ENCODE measurements around the gene RTEL1. TPM values are rescaled to one million over a fixed set of nuclear protein-coding genes. Genes with fewer than 3 reads are reported as not detected.

RTEL1 gene
- polyA plus RNA-seq, 1 of the 3 experiments (the other 2 are of a cell fraction): 9.9 TPM

GRCh38 chr20:63635431-63636141 lies 22.5 kb upstream of the RTEL1 start:
- Histone ChIP-seq H3K9ac (no peak overlapping the region), H3F3A (replicated peaks; ENCODE audit: insufficient read depth) (peaks cover 6% of the 10 kb centered on the region), H3K9me3 (no peaks in the 10 kb centered on the region), H3K4me1 (ENCODE audit: control insufficient read depth in 1 of 2, insufficient read depth in 2 of 2, low read depth in 1 of 2, low read length in 1 of 2) (peaks cover 0 to 2% of the 10 kb centered on the region in 2 experiments; a peak in 1 of 4 replicates), H3K79me2 (ENCODE audit: insufficient read depth) (no peaks in the 10 kb centered on the region), H3K27ac (ENCODE audit: low read depth in 2 of 2, low read length in 1 of 2) (no peak overlapping the region), H4K20me1 (ENCODE audit: insufficient read depth) (no peaks in the 10 kb centered on the region), H2AFZ (ENCODE audit: low read depth) (no peak overlapping the region), H3K4me2 (no peak overlapping the region), H3K4me3 (ENCODE audit: low read depth in 2 of 2, low read length in 1 of 2) (no peak overlapping the region), H3K36me3 (replicated peaks in 1 of 2; ENCODE audit: control insufficient read depth in 1 of 2, insufficient read depth in 2 of 2, low read length in 1 of 2) (no peaks in the 10 kb centered on the region), H3K9me2 (no peaks in the 10 kb centered on the region), H3K27me3 (ENCODE audit: insufficient read depth) (no peaks in the 10 kb centered on the region)
- no peak for DNase-seq
- CTCF ChIA-PET: no interaction called here
- POLR2A ChIA-PET: no interaction called here
- TF ChIP-seq CHD2 (IDR thresholded peaks at IDR 0.05; ENCODE audit: low read length, partially characterized antibody) (no peak), JUND (IDR thresholded peaks at IDR 0.05) (no peak), EP300 (IDR thresholded peaks at IDR 0.05; ENCODE audit: borderline replicate concordance in 1 of 2, low read depth in 1 of 2, low read length in 1 of 2) (no peak), TCF12 (IDR thresholded peaks at IDR 0.05) (no peak)
- WGBS (ENCODE audit: low lambda C conversion rate): 92% methylated on average over 15 of the region's 15 CpGs

GRCh38 chr20:63636752-63637628 lies 21.1 kb upstream of the RTEL1 start:
- no peaks in the 10 kb centered on the region for H4K20me1 ChIP-seq (ENCODE audit: insufficient read depth)
- no peaks in the 10 kb centered on the region for H3K9me2 ChIP-seq
- no peak for TF ChIP-seq RFX5 (IDR thresholded peaks at IDR 0.05; ENCODE audit: low read length)
- TF ChIP-seq MXI1 (IDR thresholded peaks at IDR 0.05; ENCODE audit: low read depth, low read length): no peak
- TF ChIP-seq SMC3 (IDR thresholded peaks at IDR 0.05; ENCODE audit: low read depth, low read length): no peak
- TF ChIP-seq GABPA (IDR thresholded peaks at IDR 0.05; ENCODE audit: low read depth): no peak
- TF ChIP-seq, protein P1, sequence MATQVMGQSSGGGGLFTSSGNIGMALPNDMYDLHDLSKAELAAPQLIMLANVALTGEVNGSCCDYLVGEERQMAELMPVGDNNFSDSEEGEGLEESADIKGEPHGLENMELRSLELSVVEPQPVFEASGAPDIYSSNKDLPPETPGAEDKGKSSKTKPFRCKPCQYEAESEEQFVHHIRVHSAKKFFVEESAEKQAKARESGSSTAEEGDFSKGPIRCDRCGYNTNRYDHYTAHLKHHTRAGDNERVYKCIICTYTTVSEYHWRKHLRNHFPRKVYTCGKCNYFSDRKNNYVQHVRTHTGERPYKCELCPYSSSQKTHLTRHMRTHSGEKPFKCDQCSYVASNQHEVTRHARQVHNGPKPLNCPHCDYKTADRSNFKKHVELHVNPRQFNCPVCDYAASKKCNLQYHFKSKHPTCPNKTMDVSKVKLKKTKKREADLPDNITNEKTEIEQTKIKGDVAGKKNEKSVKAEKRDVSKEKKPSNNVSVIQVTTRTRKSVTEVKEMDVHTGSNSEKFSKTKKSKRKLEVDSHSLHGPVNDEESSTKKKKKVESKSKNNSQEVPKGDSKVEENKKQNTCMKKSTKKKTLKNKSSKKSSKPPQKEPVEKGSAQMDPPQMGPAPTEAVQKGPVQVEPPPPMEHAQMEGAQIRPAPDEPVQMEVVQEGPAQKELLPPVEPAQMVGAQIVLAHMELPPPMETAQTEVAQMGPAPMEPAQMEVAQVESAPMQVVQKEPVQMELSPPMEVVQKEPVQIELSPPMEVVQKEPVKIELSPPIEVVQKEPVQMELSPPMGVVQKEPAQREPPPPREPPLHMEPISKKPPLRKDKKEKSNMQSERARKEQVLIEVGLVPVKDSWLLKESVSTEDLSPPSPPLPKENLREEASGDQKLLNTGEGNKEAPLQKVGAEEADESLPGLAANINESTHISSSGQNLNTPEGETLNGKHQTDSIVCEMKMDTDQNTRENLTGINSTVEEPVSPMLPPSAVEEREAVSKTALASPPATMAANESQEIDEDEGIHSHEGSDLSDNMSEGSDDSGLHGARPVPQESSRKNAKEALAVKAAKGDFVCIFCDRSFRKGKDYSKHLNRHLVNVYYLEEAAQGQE (IDR thresholded peaks at IDR 0.05; ENCODE audit: low read depth, low read length): no peak
- no peak for TF ChIP-seq EP300 (IDR thresholded peaks at IDR 0.05; ENCODE audit: borderline replicate concordance in 1 of 2, low read depth in 1 of 2, low read length in 1 of 2)
- no peak for TF ChIP-seq FOSL2 (IDR thresholded peaks at IDR 0.05; ENCODE audit: borderline replicate concordance, low read depth)
- no peak for TF ChIP-seq RAD21 (IDR thresholded peaks at IDR 0.05; ENCODE audit: low read length)
- no peak for TF ChIP-seq POLR2AphosphoS5 (IDR thresholded peaks at IDR 0.05; ENCODE audit: low read depth, low read length)
- TF ChIP-seq FOXJ3 (CRISPR knock-in tag; IDR thresholded peaks at IDR 0.05): no peak
- TF ChIP-seq RCOR1 (IDR thresholded peaks at IDR 0.05; ENCODE audit: low read length): no peak
- no peak for TF ChIP-seq EZH2phosphoT487 (IDR thresholded peaks at IDR 0.05; ENCODE audit: borderline replicate concordance, low read depth)
- no peak for TF ChIP-seq SIN3A (IDR thresholded peaks at IDR 0.05; ENCODE audit: borderline replicate concordance, low read depth, low read length)
- TF ChIP-seq NFIC (IDR thresholded peaks at IDR 0.05; ENCODE audit: borderline replicate concordance): no peak
- TF ChIP-seq TAF1 (IDR thresholded peaks at IDR 0.05; ENCODE audit: borderline replicate concordance, low read depth, low read length): no peak
- TF ChIP-seq NRF1 (IDR thresholded peaks at IDR 0.05; ENCODE audit: low read depth, low read length): no peak
- TF ChIP-seq, protein P2, sequence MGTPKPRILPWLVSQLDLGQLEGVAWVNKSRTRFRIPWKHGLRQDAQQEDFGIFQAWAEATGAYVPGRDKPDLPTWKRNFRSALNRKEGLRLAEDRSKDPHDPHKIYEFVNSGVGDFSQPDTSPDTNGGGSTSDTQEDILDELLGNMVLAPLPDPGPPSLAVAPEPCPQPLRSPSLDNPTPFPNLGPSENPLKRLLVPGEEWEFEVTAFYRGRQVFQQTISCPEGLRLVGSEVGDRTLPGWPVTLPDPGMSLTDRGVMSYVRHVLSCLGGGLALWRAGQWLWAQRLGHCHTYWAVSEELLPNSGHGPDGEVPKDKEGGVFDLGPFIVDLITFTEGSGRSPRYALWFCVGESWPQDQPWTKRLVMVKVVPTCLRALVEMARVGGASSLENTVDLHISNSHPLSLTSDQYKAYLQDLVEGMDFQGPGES (IDR thresholded peaks at IDR 0.05; ENCODE audit: low read depth, low read length): no peak
- no peak for TF ChIP-seq ELF1 (IDR thresholded peaks at IDR 0.05)
- no peak for TF ChIP-seq CHD2 (IDR thresholded peaks at IDR 0.05; ENCODE audit: low read length, partially characterized antibody)
- TF ChIP-seq GATA2 (CRISPR knock-in tag; IDR thresholded peaks at IDR 0.05): no peak
- CTCF ChIA-PET: interaction anchor here (1.2 to 2.1 kb wide), 2 partner anchors 8 to 99 kb away, joined by 4 read pairs; partner anchors contain the start of gene PTK6
- POLR2A ChIA-PET: no interaction called here
- H3F3A ChIP-seq (replicated peaks; ENCODE audit: insufficient read depth): peaks cover 6% of the 10 kb centered on the region
- H3K4me3 ChIP-seq (ENCODE audit: low read depth in 2 of 2, low read length in 1 of 2): no peak overlapping the region
- H3K4me1 ChIP-seq (ENCODE audit: control insufficient read depth in 1 of 2, insufficient read depth in 2 of 2, low read depth in 1 of 2, low read length in 1 of 2): peaks cover 0 to 5% of the 10 kb centered on the region in 2 experiments; a peak in 1 of 4 replicates
- DNase-seq: no peak
- no peaks in the 10 kb centered on the region for H3K9me3 ChIP-seq
- no peak overlapping the region for H3K4me2 ChIP-seq
- no peaks in the 10 kb centered on the region for H3K79me2 ChIP-seq (ENCODE audit: insufficient read depth)
- no peak overlapping the region for H3K9ac ChIP-seq
- no peak overlapping the region for H3K27ac ChIP-seq (ENCODE audit: low read depth in 2 of 2, low read length in 1 of 2)
- H3K36me3 ChIP-seq (replicated peaks in 1 of 2; ENCODE audit: control insufficient read depth in 1 of 2, insufficient read depth in 2 of 2, low read length in 1 of 2): no peaks in the 10 kb centered on the region
- no peak overlapping the region for H2AFZ ChIP-seq (ENCODE audit: low read depth)
- no peaks in the 10 kb centered on the region for H3K27me3 ChIP-seq (ENCODE audit: insufficient read depth)
- WGBS (ENCODE audit: low lambda C conversion rate): 81% methylated on average over 15 of the region's 19 CpGs

All from SK-N-SH (cell line).